PFSK-1 (cell line): Measurements from ENCODE around the gene NALCN.

Experiments used
- FOXP2 ChIP-seq: optimal IDR thresholded peaks from 2 replicates; pipeline ENCODE3; 2011; ENCODE audit warnings: borderline replicate concordance, control low read depth, inconsistent platforms; ENCODE audit not compliant: insufficient read depth; ENCODE audit errors: extremely low read length, extremely low read depth
- POLR2AphosphoS5 ChIP-seq: IDR thresholded peaks from 2 replicates; pipeline ENCODE4 v1.6.1; 2012; ENCODE audit warnings: low read depth, mild to moderate bottlenecking, control low read depth, low read length, moderate library complexity
- SIN3A ChIP-seq: IDR thresholded peaks from 2 replicates; pipeline ENCODE4 v1.6.1; 2012; ENCODE audit warnings: mild to moderate bottlenecking, low read length, moderate library complexity, borderline replicate concordance; ENCODE audit not compliant: insufficient read depth
- TAF1 ChIP-seq: IDR thresholded peaks from 2 replicates; pipeline ENCODE4 v1.6.1; 2012; ENCODE audit warnings: low read length, control low read depth, borderline replicate concordance; ENCODE audit not compliant: insufficient read depth
- TF ChIP-seq, protein P1 (sequence below), 2 experiments: IDR thresholded peaks; 2 replicates each; pipeline versions ENCODE4 v1.6.1 to v1.8.0; 2011 to 2012; ENCODE audit warnings: low read depth in 2 of 2, low read length in 2 of 2, control low read depth in 1 of 2, inconsistent platforms in 1 of 2, mild to moderate bottlenecking in 1 of 2, moderate library complexity in 1 of 2; ENCODE audit not compliant: insufficient read depth in 1 of 2

The NALCN gene

DNA sequence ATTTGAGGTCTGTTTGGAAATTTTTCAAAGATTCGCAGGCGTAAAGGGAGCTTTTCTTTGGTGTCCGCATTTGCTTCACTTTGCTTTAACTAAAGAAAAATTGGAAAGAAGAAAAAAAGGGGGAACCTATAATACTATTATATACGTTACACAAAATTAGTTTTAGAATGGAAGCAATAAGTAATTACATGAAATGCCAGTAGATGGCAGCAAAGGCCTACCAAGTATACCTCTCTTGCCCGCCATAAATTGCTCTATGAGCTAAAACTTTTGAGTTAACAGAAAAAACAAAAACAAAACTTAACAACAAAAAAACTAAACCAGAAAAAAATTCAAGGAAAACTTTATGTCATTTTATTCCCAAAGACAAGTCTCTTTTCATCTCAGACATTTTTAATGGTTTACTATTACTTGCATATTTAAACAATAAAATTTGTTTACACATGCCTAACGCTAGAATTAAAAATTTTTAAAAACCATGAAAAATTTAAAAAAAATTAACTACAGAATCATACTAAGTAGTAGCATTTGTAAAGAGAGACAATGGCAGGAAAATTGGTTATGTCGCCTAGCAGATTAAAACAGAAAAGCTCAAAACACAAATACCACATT is 271.4 kb downstream of the NALCN start:
- TF ChIP-seq, protein P1, sequence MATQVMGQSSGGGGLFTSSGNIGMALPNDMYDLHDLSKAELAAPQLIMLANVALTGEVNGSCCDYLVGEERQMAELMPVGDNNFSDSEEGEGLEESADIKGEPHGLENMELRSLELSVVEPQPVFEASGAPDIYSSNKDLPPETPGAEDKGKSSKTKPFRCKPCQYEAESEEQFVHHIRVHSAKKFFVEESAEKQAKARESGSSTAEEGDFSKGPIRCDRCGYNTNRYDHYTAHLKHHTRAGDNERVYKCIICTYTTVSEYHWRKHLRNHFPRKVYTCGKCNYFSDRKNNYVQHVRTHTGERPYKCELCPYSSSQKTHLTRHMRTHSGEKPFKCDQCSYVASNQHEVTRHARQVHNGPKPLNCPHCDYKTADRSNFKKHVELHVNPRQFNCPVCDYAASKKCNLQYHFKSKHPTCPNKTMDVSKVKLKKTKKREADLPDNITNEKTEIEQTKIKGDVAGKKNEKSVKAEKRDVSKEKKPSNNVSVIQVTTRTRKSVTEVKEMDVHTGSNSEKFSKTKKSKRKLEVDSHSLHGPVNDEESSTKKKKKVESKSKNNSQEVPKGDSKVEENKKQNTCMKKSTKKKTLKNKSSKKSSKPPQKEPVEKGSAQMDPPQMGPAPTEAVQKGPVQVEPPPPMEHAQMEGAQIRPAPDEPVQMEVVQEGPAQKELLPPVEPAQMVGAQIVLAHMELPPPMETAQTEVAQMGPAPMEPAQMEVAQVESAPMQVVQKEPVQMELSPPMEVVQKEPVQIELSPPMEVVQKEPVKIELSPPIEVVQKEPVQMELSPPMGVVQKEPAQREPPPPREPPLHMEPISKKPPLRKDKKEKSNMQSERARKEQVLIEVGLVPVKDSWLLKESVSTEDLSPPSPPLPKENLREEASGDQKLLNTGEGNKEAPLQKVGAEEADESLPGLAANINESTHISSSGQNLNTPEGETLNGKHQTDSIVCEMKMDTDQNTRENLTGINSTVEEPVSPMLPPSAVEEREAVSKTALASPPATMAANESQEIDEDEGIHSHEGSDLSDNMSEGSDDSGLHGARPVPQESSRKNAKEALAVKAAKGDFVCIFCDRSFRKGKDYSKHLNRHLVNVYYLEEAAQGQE (IDR thresholded peaks at IDR 0.05; ENCODE audit: insufficient read depth in 1 of 2, low read depth in 2 of 2, low read length in 2 of 2), result no peak
- TF ChIP-seq POLR2AphosphoS5 (no peak), TAF1 (no peak)

DNA sequence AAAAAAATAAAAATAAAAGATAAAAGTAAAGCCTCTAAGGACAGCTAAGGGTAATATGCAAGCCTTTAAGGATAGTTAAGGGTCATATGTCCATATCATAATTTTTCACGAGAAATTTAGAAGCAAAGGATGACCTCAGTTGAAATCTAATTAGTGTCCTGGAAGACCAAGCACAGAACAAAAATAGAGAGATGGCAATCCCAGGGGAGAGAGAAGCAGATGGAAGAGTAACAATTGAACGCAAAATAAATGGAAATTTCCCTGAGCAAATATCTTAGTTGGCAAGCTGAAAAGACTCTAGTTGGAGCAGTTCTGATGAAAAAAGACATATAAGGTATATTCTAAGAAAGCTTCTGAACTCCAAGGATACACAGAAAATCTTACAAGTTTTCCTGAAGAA is 275.4 kb downstream of the NALCN start:
- no peak for TF ChIP-seq TAF1
- TF ChIP-seq FOXP2, result no peak
- TF ChIP-seq, protein P1 (IDR thresholded peaks at IDR 0.05; ENCODE audit: insufficient read depth in 1 of 2, low read depth in 2 of 2, low read length in 2 of 2), result no peak
- no peak for TF ChIP-seq SIN3A
- no peak for TF ChIP-seq POLR2AphosphoS5

DNA sequence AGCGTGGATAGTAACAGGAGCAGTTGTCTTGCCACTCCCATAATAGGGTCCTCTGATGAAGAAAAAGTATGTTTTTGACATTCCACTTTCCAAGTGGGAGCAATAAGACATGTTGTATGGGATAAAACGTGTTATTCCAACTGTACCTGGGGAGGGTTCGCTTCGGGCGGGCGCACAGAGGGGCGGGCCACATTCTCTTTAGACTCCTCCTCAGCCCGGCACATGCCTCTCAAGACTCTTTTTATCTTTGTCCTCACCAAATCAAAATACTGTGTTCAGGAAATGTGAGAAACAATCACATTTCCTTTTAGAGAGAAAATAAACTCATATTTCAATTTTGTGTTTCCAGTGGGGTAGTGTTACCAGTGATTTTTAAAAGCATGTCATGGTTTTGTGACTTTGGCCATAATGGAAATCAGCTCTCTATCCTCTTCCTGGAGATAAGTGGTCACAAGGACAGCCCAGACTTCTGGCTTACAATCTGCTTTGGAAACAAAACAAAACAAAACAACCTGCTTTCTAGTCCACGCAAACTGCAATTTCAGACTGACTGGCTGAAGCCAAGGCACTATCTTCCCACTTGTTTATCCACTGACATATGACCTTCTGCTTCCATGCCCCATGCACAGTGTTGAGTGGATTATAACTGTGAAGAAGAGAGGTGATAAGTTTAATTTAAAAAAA is 276.1 kb downstream of the NALCN start:
- TF ChIP-seq FOXP2, result no peak
- TF ChIP-seq TAF1, result no peak
- TF ChIP-seq, protein P1 (IDR thresholded peaks at IDR 0.05; ENCODE audit: insufficient read depth in 1 of 2, low read depth in 2 of 2, low read length in 2 of 2), result no peak
- no peak for TF ChIP-seq POLR2AphosphoS5
- no peak for TF ChIP-seq SIN3A

DNA sequence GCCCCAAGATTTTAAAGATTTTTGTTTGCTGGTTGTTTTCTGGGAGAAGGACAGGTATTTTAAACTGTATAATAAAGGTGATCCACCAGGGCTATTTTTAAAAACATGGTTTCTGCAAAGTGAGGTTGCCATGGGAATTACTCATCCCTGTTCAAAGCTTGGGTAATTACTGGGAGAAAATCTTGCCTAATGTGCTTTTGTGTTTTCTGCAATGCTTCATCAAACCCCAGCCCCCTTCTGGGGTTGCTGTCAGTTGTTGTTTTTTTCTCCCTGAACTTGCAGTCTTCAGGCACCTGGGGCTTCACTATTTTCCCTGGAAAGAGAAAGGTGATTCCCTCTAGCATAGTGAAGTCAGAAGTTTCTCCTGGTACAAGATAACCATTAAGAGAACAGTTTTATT is 277.2 kb downstream of the NALCN start:
- TF ChIP-seq FOXP2, result no peak
- TF ChIP-seq POLR2AphosphoS5, result no peak
- no peak for TF ChIP-seq TAF1
- no peak for TF ChIP-seq SIN3A
- TF ChIP-seq, protein P1 (IDR thresholded peaks at IDR 0.05; ENCODE audit: insufficient read depth in 1 of 2, low read depth in 2 of 2, low read length in 2 of 2), result no peak
